Stimulated activated CD4-positive, alpha-beta T cell treated with anti-CD3 and anti-CD28 coated beads, TNF-alpha, amount 100 ng/mL, for 48 hours (primary cell): ENCODE results near the gene AXIN1.

Source experiments
- DNase-seq, 3 donors: peaks; one replicate each; pipeline ENCODE4 v3.0.0-alpha.2; 2020; ENCODE audit warnings: low read depth in 3 of 3

The AXIN1 gene

DNA sequence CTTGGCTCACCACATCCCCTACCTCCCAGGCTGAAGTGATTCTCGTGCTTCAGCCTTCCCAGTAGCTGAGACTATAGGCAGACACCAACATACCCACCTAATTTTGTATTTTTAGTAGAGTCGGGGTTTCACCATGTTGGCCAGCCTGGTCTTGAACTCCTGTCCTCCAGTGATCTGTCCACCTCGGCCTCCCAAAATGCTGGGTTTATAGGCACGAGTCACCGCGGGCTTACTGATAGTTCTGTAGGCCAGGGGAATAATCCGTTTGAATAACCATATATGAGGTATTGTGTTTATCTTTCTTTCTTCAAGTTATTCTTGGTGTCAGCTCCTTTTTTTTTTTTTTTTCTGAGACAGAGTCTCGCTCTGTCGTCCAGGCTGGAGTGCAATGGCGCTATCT, 110.2 kb downstream of the AXIN1 start:
- DNase-seq = no peak

DNA sequence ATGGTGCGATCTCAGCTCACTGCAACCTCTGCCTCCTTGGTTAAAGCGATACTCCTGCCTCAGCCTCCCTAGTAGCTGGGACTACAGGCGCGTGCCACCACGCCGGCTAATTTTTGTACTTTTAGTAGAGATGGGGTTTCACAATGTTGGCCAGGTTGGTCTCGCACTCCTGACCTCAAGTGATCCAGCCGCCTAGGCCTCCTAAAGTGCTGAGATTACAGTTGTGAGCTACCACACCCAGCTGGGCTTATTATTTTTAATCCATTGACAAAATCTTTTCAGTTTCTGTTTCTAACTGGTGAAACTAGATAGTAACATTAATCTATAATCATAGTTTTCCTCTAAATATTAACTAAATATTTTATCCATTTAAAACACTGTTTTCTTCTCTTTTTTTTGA, 112.0 kb downstream of the AXIN1 start:
- DNase-seq = no peak

DNA sequence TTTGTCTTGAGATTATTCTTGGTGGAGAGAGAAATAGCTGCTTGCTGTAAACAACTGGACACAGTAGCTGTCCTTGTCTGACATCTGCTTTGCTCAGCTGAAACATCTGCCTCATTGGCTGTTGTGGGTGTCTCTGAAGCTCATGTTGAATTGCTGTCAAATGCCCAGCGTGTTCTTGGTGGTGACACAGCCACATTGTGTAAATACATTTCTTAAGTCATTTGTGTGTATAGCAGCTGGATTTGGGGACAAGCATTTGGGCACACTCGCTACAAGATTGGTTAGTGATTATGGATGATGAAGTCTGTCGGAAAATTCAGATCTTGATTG, 112.6 kb downstream of the AXIN1 start:
- no peak for DNase-seq
